Panc1 (cell line): Measurements from ENCODE around the gene CLSTN2.

Experiments
- CTCF ChIP-seq: fragments of 450-650 bp; IDR thresholded peaks from 2 replicates; pipeline ENCODE4 v1.5.1; 2017; ENCODE audit warnings: mild to moderate bottlenecking
- POLR2AphosphoS5 ChIP-seq: IDR thresholded peaks from 2 replicates; pipeline ENCODE4 v1.6.1; 2012; ENCODE audit warnings: mild to moderate bottlenecking, low read depth, low read length, moderate library complexity
- REST ChIP-seq, 2 experiments: IDR thresholded peaks; 2 replicates each; pipeline ENCODE4 v1.6.1; 2011 to 2012; ENCODE audit warnings: low read depth in 2 of 2, control low read depth in 1 of 2, low read length in 1 of 2, mild to moderate bottlenecking in 1 of 2, moderate library complexity in 1 of 2; ENCODE audit not compliant: insufficient read depth in 1 of 2

GRCh38 chr3:140019946-140020345 lies 85.0 kb downstream of the CLSTN2 start:
- TF ChIP-seq REST (IDR thresholded peaks at IDR 0.05; ENCODE audit: insufficient read depth in 1 of 2, low read depth in 2 of 2, low read length in 1 of 2) (no peak), CTCF (no peak), POLR2AphosphoS5 (no peak)
